Stimulated activated CD4-positive, alpha-beta T cell treated with anti-CD3 and anti-CD28 coated beads, Interleukin-4, amount 100 ng/mL, for 48 hours (primary cell): ENCODE measurements around the gene UBL4A.
"Not testable (repeated sequence)": the region's sequence is repeated elsewhere in the genome, so short reads cannot be mapped to it uniquely, and the experiment has no call there.

Source experiments
- DNase-seq, 2 donors: peaks; one replicate each; pipeline ENCODE4 v3.0.0-alpha.2; 2020; ENCODE audit warnings: low read depth in 2 of 2

Gene UBL4A

DNA sequence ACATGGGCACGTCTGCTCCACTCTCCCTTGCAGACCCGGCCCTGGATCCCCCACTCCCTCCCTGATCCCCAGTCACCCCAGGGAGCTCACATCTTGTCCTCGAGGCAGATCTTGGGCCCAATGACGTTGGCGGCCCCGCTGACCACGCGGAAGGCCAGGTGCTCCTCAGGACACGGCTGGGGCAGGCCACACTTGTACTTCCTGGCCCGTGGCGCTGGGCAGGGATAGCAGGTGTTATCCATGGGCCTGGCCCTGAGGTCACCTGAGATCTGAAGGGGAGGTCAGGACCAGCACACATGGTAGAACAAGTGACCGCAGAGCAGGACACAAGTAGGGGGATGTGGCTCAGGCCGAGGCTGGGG is 21.9 kb upstream of the UBL4A start:
- DNase-seq = no peak

DNA sequence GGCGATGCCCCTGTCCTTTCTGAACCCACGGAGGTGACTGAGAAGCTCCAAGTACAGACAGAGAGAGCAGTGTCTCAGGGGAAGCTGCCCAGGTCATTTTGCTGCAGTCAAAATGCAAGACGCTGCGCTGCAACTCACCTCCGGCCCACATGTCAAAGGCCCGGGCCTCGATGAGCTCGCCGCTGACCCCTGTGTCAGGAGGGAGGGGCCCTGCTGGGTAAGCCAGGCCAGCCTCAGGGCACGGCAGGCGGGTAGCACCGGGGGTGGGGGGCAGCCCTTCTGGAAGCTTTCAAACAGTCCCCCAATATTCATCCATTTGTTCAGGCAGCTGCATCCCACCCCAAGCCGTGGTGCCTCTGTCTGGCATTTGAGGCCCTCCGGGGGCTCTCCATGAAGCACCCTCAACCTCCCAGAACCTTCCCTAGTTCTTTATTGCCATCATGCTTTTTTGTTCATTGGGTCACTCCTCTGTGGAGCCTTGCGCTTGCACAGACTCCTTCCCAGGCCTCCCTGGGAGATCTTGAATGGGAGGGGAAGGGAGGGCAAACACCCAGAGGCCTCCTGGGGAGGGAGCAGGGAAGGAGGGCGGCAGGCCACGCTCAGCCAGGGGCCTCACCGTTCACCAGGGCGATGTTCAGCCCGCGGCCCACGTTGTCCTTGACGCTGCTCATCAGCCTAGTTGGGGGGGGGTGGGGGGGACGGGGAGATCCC is 21.4 kb upstream of the UBL4A start:
- DNase-seq = no peak

DNA sequence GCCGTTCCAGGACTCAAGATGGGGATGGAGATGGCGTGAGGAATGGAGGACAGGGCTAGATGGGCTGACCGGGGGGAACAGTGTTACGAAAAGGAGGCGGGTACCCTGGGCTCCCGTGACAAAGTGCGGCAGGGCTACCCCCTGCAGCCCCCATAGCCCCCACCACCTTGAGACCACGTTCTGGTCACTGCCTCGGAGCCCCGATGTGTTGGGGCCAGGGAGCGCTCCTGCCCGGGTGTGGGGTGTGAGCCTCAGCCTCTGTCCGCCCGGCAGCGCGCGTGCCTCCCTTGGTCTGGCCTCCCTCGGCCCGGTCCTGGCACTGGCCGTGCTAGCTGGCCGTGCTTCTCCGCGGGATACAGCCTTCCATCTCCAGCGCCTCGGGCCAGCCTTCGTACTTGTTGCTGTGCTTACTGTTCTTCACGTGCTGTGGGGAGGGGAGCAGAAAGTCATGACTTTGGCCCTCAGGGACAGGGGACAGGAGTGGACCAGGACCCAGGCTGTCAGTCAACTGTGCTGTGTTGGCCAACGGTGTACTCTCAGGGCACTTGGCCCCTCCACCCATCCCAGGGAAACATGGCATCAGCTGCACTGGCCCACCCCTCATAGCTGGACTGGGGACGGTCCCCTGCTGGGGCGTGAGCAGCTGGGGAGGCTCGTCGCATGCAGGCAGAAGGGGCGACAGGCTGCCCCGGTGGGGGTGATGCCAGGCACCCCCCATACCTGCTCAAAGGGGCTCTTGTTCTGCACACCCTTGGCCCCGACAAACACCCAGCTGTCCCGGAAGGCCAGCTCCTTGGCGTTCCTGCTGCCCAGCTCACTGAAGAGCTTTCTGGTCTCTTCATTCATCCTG is 20.3 kb upstream of the UBL4A start:
- DNase-seq = no peak

DNA sequence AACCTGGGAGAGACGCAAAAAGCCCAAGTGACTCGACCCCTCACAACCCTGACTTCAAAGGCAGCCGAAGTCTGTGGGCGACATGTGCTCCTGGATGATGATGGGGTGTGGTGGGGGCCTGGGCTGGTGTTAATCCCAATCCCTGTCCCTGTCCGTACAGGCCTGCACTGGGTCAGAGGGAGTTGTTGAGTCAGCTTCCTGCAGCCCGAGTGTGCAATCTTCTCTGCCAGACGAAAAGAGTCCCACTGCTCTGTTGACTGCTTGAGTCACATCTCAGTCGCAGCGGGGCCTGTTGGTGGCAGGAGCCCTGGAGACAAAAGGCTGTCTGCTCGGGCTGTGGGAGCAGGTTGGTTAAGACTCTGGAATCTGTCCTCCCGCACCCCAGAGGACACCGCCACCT is 19.3 kb upstream of the UBL4A start:
- DNase-seq = no peak

DNA sequence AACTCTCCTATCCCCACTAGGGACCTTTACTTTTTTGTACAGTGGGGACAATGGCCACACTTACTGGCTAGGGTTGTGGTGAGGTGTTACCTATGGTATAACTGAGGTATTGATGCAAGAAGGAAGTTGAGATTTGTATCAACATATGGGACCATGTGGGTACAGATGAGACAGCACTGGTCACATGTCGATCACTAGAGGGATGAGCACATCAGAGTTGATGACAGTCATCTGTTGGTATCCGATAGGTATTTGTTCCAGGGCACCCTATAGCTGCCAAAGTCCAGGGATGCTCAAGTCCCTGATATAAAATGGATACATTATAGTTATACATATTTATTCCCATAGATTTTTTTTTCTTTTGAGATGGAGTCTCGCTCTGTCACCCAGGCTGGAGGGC is 16.6 kb upstream of the UBL4A start:
- no peak for DNase-seq

DNA sequence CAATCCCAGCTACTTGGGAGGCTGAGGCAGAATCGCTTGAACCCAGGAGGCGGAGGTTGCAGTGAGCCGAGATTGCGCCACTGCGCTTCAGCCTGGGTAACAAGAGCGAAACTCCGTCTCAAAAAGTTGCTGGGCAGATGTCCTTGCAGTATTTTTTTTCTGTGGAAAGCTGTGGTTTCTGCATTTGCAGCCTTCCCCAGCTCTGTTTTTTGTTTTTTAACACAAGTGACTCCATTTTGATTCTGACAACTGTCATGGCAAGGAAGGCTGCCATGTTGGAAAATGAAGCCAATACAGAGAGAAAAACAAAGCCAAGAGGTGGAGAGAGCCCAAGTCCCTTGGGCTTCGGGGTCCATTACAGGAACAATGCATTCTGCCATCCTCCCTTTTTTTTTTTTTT is 15.7 kb upstream of the UBL4A start:
- no peak for DNase-seq

DNA sequence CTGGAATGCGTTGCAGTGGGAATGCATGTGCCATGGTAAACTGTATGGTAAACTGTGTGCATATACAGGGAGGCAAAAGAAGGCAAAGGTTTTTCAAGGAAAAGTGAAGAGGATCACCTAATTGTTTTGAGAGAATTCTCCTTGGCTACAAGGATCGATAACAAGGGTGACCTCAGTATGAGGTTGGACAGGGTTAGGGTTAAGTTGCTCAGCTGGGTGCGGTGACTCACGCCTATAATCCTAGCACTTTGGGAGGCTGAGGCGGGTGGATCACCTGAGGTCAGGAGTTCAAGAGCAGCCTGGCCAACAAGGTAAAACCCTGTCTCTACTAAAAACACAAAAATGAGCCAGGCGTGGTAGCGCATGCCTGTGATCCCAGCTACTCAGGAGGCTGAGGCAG is 15.0 kb upstream of the UBL4A start:
- not testable (repeated sequence) for DNase-seq

DNA sequence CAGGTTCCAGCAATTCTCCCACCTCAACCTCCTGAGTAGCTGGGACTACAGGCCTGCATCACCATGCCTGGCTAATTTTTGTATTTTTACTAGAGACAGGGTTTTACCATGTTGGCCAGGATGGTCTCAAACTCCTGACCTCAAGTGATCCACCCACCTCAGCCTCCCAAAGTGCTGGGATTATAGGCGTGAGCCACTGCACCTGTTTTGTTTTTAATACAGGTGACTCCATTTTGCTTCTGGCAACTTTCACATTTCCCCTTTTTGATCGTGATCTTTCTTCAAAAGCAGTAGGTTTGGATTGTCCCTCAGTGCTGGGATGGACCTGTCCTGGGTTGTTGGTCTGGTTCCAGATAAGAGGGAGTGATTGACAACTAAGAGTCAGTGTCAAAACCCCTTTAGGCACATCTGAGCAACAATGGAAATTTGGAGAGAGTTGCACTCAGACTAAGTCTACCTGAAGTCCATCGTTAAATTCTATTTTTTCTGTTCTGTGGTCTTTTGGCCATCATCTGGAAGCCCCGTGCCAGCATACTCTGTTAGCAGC is 10.2 kb upstream of the UBL4A start:
- not testable (repeated sequence) for DNase-seq

DNA sequence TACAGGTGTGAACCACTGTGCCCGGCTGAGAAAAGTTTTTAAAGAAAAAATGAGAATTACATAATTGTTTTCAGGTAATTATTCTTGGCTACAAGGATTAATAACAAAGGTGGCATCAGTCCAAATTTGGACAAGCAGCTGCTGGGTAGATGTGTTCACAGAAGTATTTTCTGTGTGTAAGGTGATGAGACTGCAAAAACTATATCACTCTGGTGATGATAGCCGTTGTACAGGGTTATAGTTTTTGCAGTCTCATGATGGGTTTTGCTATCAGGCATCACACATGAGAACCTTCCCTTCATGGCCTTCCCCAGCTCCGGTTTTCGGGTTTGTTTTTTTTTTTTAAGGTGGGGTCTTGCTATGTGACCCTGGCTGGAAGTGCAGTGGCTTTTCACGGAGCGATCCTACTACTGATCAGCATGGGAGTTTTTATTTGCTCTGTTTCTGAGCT is 9.1 kb upstream of the UBL4A start:
- no peak for DNase-seq

DNA sequence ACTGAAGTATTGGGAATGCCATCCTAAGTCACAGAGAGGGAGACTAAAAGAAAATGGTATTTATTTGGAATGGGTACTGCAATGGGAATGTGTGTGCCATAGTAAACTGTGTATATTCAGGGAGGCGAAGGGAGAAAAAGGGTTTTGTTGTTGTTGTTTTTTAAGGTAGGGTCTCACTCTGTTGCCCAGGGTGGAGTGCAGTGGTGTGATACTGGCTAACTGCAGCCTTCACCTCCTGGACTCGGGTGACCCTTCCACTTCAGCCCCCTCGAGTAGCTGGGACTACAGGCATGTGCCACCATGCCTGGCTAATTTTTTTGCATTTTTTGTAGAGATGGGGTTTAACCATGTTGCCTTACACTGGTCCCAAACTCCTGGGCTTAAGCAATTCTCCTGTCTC is 8.3 kb upstream of the UBL4A start:
- DNase-seq = no peak

DNA sequence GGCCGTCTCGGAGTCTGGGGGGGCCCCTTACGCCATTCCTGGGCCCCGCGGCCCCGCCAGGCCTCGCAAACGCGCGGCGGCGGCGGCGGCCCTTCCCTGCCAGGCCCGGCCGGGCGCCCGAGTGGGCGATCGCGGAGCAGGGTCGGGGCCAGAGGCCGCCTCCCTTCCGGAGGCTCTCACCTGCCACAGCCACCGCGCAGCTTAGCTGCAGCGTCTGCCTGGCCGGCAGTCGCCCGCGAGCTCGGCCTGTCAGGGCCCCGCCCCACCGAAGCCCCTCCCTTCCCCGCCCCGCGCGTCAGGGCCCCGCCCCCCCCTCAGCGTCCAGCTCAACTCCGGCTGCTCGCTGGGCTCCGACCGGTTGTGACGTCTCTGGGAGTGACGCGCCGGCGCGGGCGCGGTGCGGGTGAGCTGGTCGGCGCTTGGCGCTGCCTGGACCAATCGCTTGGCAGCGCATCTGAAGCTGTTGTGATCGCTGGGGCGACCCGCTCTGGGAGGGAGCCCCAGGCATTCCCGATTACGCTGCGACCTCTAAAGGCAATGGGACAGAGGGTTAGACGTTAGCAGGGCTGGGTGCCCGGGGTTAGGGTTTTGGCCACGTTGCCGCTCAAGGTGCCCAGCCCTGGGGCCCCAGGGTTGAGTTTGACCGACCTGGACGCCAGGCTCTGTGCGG is 4.1 kb upstream of the UBL4A start, which contains the start of gene SLC10A3:
Gene SLC10A3, minus strand, starts transcription at position 216 of the 670 bp plus-strand sequence. CDS start 1,689 bp downstream, outside the sequence.
- peak; percentile 81 to 87 for DNase-seq

DNA sequence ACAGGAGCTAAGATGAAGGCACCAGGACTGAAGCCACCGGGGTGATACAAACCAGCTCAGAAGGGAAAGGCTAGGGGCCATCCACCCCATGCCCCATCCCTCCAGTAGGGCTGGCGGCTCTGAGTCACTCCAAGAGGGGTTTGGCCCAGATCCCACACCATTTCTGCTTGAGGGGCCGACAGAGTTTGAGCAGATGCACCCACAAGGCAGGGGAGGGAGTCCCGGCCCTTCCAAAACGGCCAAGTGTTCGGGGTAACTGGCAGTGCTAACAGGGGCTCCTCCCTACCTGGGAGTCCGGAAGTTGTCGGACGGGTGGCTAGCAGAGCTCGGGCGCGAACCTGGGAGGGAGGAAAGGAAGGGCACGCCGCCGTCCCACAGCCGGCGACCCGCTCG is 3.6 kb upstream of the UBL4A start:
- peak in 1 of 2 donors; percentile 18 for DNase-seq

DNA sequence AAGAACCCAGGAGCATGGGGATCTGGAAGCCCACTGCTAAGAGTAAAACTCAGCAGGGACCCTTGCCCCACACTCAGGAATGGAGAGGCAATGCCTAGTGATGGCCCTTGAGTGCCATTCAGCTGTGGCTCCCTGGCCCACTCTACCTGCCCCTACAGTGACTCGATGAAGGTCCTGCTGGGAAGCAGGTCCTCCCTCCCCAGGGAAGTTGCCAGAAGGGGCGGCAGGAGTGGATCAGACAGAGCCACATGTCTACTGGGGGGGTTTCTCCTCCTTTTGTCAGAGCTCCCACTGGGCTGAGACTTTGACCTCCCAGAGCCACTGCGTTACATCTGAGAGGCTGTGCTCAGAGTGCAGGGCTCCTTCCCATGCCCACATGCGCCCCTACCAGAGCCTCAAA is 2.8 kb upstream of the UBL4A start:
- DNase-seq = no peak

DNA sequence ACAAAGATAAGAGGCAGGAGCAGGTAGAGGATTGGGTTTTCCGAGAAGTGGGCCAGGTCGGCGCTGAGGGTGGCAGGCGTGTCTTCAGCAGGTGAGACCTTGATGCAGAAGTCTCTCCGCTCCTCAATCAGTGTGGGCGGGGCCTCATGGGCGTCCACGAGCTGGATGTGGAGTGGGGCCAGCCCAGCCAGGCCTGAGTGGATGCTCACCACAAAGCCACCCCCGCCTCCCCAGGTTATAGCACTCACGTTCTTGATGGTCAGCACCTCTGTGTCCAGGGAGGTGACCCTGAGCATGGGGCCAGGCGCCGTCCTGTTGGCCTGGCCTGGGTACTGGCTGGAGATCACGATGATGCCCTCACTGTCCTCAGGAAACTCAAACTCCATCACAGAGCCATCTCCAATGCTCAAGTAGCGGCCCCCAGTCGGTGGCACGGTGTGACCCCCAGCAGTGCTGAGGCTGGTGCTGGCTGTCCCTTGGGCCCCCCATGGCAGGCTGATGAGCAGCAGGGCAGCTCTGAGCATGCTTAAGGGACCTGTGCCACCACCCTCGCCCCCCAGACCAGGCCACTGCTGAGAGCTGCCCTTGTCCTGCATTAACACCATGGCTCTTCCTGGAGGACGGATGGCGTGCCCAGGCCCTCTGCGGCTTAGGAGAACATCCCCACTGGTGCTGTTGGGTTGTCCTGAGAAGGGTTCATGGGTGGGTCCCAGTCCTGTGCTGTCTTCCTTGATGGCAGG is 2.1 kb upstream of the UBL4A start:
- DNase-seq = no peak

DNA sequence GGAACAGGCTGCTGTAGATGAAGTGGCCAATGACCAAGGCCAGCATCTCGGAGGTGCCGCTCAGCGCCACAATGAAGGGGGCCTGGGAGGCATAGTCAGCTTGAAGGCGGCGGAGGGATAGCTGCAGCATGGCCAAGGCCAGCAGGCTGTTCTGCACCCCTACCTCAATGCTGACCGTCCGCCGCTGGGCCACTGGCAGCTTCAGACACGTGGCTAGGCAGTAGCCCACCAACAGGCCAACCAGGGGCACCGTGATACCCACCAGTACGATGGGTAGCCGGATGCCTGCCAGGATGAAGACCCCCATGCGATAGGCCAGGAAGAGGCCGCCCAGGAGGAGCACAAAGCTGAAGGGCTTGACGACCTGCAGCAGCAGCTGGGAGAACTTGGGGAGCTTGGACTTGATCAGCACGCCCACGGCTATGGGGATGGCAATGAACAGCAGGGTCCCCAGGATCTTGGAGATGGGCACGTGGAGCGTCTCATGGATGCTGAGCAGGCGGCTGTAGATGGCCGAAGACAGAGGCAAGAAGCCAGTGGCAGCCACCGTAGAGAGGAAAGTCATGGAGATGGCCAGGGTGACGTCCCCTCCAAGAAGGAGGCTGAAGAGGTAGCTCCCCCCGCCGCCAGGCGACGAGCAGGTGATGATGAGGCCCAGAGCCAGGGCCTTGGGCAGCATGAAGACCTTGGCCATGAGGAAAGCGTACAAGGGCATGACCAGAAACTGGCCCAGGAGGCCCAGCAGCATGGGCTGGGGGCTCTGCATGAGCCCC is 1.3 kb upstream of the UBL4A start:
- DNase-seq = no peak

DNA sequence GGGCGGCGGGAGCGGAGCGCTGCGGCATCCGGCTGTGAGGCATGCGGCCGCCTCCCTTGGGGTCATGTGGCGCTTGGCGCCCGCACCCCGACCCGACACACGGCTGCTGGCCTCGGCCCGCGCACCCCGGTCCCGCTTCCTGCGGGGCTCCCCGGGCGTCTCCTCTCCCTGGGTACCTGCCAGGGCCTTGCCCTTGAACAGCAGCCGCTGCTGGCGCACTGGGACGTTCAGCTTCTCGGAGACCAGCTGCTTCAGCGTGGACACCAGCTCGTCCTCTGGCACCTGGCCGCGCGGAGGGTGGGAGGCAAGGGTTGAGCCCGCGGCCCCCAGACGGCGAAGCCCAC is 391 bp downstream of the UBL4A start:
- no peak for DNase-seq

DNA sequence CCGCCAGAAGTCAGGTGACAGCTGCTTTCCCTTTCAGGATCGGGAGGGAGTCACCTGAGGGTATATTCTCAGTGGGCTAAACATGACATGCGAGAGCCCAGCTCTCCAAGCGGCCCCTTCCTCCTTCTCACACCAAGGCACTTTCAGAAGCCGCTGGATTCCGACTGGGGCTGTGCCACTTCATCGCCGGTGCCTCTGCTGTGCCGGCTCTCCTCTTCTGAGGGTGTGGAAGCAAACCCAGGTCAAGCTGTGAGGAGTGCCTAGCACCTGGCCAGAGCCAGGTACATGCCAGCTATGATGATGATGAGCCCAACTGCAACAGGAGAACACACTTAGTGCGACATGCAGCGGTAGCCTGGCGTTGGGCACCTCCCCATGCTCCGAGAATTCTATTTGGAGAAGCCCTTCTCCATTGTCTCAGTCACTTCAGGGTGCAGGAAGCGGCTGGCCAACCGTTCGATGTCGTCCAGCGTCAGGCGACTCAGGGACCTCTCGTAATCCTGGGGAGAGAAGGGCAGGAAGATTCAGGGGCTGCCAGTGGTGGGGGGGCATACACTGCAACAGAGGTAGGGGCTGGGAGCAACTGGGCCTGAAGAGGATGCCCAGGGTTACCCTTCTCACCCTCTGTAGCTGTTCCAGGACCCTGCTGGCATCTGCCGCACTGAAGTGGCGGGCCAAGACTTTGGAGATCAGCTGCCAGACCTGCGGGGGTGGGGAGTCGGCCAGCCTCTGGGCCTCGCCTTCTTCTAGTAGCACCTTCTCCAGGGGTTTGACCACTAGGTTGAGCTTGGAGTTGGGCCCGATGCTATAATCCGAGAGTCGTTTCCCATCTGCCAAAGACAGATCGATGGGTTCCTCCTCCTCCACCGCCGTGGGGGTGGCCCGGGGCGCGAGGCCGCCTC is 1.0 kb downstream of the UBL4A start:
- no peak for DNase-seq

DNA sequence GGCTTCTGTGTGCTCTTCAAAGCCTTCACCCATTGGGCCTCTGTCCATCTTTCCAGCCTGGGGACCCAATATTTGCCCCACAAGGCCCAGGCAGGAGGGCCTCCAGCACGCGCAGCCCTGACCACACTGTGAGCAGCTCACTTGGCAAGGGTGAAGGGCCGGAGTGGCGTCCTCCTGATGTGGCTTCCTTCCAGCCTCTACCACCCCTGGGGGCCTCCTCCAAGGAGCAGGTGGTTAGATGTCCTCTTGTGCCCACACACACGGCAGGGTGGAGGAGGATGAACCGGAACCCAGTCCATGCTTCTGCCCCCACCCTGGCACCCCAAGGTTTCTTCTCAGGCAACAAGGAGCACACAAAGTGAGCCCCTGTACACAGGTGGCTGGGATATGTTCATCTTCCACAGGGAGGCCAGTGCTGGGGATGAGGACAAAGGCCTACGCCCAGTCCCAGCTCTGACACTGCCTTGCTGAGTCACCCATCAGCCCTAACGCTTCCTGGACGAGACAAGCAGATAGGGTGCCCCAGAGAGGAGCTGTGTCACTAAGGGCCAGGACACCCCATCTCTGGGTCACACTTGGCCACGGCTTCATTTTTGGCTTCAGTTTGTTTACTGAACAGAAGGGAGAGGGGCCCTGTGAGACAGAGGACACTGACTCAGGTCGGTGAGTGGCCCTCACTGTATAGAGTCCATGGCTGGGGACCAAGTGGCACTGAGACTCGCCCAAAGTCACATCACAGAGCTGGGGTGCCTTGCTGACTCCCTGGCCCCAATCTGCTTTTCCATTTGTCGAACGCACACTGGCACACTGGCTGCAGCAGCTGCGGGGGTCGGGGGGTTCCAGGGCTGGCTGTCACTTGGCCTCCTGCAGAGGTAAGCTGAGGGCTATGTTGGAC is 1.9 kb downstream of the UBL4A start:
- no peak for DNase-seq

DNA sequence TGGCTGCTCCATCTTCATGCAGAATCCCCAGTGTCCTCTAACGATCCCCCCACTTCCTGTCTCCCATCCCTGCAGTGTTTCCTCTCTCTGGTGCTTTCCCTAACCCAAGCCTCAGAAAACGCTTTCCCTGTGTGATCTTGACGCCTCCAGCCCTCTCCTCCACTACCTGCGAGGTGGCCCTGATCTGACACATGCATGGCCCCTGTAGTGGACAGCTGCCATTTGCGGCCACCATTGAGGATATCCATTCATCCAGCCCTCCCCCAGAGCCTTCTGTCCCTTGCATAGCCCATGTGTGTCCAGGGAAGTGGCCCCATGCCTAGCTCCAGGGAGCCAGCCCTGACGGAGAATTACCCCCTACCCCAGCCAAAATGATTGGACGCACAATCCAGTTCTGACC is 3.1 kb downstream of the UBL4A start:
- DNase-seq = no peak
